ENCODE measurements around the gene FLT1.

- TF ChIP-seq CTCF (IDR thresholded peaks at IDR 0.05) (no peak), POLR2A (IDR thresholded peaks at IDR 0.05) (no peak)
Observed at GRCh38 chr13:28527629-28528028, 32.7 kb upstream of the FLT1 start.
